HEK293T (cell line): ENCODE results near the gene PCDHA7.
"Not testable (repeated sequence)": the region's sequence is repeated elsewhere in the genome, so short reads cannot be mapped to it uniquely, and the experiment has no call there.

Experiments used
- CTCF ChIA-PET: fragments of 350-600 bp; formaldehyde crosslinking; extraction: SDS; loops from one replicate; lab custom pipeline; 2021; ENCODE audit warnings: antibody characterized with exemption, inconsistent platforms; lab: Yijun Ruan, JAX
- POLR2A ChIA-PET: fragments of 350-600 bp; formaldehyde crosslinking; extraction: SDS; loops from one replicate; lab custom pipeline; 2020; ENCODE audit warnings: antibody characterized with exemption, inconsistent platforms; lab: Yijun Ruan, JAX
- DNase-seq: peaks from one replicate; pipeline ENCODE4 v3.0.0; 2012; ENCODE audit warnings: mixed read lengths; ENCODE audit errors: extremely low spot score
- ARNT ChIP-seq: fragments of 450-650 bp; IDR thresholded peaks from 2 replicates; pipeline ENCODE4 v1.6.1; 2017; ENCODE audit warnings: mild to moderate bottlenecking
- BHLHE40 ChIP-seq: fragments of 450-650 bp; IDR thresholded peaks from 2 replicates; pipeline ENCODE4 v1.6.1; 2016; ENCODE audit warnings: mild to moderate bottlenecking, moderate library complexity, borderline replicate concordance
- CTBP1 ChIP-seq: fragments of 450-650 bp; IDR thresholded peaks from 2 replicates; pipeline ENCODE4 v1.6.1; 2016; ENCODE audit warnings: borderline replicate concordance
- ELF4 ChIP-seq: fragments of 450-650 bp; IDR thresholded peaks from 2 replicates; pipeline ENCODE4 v1.6.1; 2017; ENCODE audit warnings: antibody characterized with exemption
- FOXA1 ChIP-seq: fragments of 450-650 bp; IDR thresholded peaks from 2 replicates; pipeline ENCODE4 v1.6.1; 2016; ENCODE audit warnings: mild to moderate bottlenecking
- FOXK2 ChIP-seq: fragments of 450-650 bp; IDR thresholded peaks from 2 replicates; pipeline ENCODE4 v1.6.1; 2016; ENCODE audit warnings: mild to moderate bottlenecking
- FOXM1 ChIP-seq: fragments of 450-650 bp; IDR thresholded peaks from 2 replicates; pipeline ENCODE4 v1.6.1; 2017; ENCODE audit warnings: mild to moderate bottlenecking, borderline replicate concordance
- HDGF ChIP-seq: fragments of 450-650 bp; IDR thresholded peaks from 2 replicates; pipeline ENCODE4 v1.6.1; 2017; ENCODE audit warnings: antibody characterized with exemption, borderline replicate concordance
- L3MBTL2 ChIP-seq: fragments of 450-650 bp; conservative IDR thresholded peaks from 2 replicates; pipeline ENCODE4 v1.6.1; 2016; ENCODE audit warnings: mild to moderate bottlenecking
- LEF1 ChIP-seq: fragments of 450-650 bp; IDR thresholded peaks from 2 replicates; pipeline ENCODE4 v1.6.1; 2017; ENCODE audit warnings: mild to moderate bottlenecking, borderline replicate concordance
- NFRKB ChIP-seq: fragments of 450-650 bp; IDR thresholded peaks from 2 replicates; pipeline ENCODE4 v1.6.1; 2016; ENCODE audit warnings: mild to moderate bottlenecking, moderate library complexity
- PKNOX1 ChIP-seq: fragments of 450-650 bp; IDR thresholded peaks from 2 replicates; pipeline ENCODE4 v1.6.1; 2016
- SP1 ChIP-seq: fragments of 450-650 bp; IDR thresholded peaks from 2 replicates; pipeline ENCODE4 v1.6.1; 2017
- SUZ12 ChIP-seq: fragments of 450-650 bp; IDR thresholded peaks from 2 replicates; pipeline ENCODE4 v1.6.1; 2016; ENCODE audit warnings: mild to moderate bottlenecking
- TARDBP ChIP-seq: fragments of 450-650 bp; IDR thresholded peaks from 2 replicates; pipeline ENCODE4 v1.6.1; 2016
- ZNF384 ChIP-seq: fragments of 450-650 bp; IDR thresholded peaks from 2 replicates; pipeline ENCODE4 v1.6.1; 2016

Gene PCDHA7

GRCh38 chr5:140833993-140834392 is at the start of gene PCDHA7:
Gene PCDHA7 (plus strand): TSS chr5:140834269. CDS start chr5:140834384, 115 bp downstream.
- POLR2A ChIA-PET: no interaction called here
- CTCF ChIA-PET: no interaction called here
- DNase-seq: no peak
- TF ChIP-seq HDGF: no peak
- no peak for TF ChIP-seq FOXK2
- no peak for TF ChIP-seq SUZ12
- TF ChIP-seq NFRKB: no peak
- TF ChIP-seq FOXM1: no peak
- no peak for TF ChIP-seq ARNT
- TF ChIP-seq LEF1: no peak
- TF ChIP-seq PKNOX1: no peak
- no peak for TF ChIP-seq L3MBTL2
- TF ChIP-seq CTBP1: no peak
- no peak for TF ChIP-seq FOXA1
- TF ChIP-seq TARDBP: no peak
- no peak for TF ChIP-seq BHLHE40
- TF ChIP-seq ELF4: no peak
- no peak for TF ChIP-seq SP1
- TF ChIP-seq ZNF384: no peak

GRCh38 chr5:140785905-140786686 is 48.0 kb upstream of the PCDHA7 start, which contains the start of gene PCDHA1:
Gene PCDHA1 (plus strand): TSS chr5:140786140.
- CTCF ChIA-PET: interaction anchor here (0.5 to 1.8 kb wide), 3 partner anchors 56 to 336 kb away, joined by 3 to 5 read pairs (median 3); partner anchors contain the start of gene PCDHA11
- DNase-seq: peak; percentile 9
- POLR2A ChIA-PET: no interaction called here
- TF ChIP-seq FOXK2: no peak
- TF ChIP-seq PKNOX1: peak; percentile 36; the same call in 1 of the 2 replicates

- CTCF ChIA-PET, DNase-seq, POLR2A ChIA-PET: not testable (repeated sequence)
These were observed 46.6 kb upstream of the PCDHA7 start for GRCh38 chr5:140787422-140787821.

- POLR2A ChIA-PET, CTCF ChIA-PET, DNase-seq: not testable (repeated sequence)
These were observed 46.1 kb upstream of the PCDHA7 start for GRCh38 chr5:140787849-140788504.

- TF ChIP-seq CTBP1 (no peak), ELF4 (no peak), NFRKB (no peak), FOXM1 (no peak), PKNOX1 (no peak), BHLHE40 (no peak), L3MBTL2 (no peak), SUZ12 (no peak), SP1 (no peak), ARNT (no peak), HDGF (no peak), TARDBP (no peak), FOXA1 (no peak), LEF1 (no peak), FOXK2 (no peak), ZNF384 (no peak)
These were observed 43.0 kb upstream of the PCDHA7 start for GRCh38 chr5:140791089-140791488.

GRCh38 chr5:140794595-140795258 is 39.3 kb upstream of the PCDHA7 start, which contains the start of gene PCDHA2:
Gene PCDHA2 (plus strand): TSS chr5:140794852.
- ChIA-PET POLR2A (no interaction called here), CTCF (no interaction called here)
- DNase-seq: no peak
- TF ChIP-seq FOXA1 (no peak), FOXM1 (no peak), SP1 (no peak), BHLHE40 (no peak), ELF4 (no peak), PKNOX1 (no peak), CTBP1 (no peak), NFRKB (no peak), HDGF (no peak), LEF1 (no peak), ARNT (no peak)

More at GRCh38 chr5:140791089-140791488, 43.0 kb upstream of the PCDHA7 start:
- POLR2A ChIA-PET: no interaction called here
- CTCF ChIA-PET: no interaction called here
- DNase-seq: no peak
